NT2/D1 (cell line): Measurements from ENCODE around the gene ZBTB8B.

Experiments used
- SUZ12 ChIP-seq: IDR thresholded peaks from 2 replicates; pipeline ENCODE4 v1.6.1; 2011; ENCODE audit not compliant: insufficient read length, insufficient read depth; ENCODE audit errors: extremely low read depth
- YY1 ChIP-seq: IDR thresholded peaks from 2 replicates; pipeline ENCODE4 v1.6.1; 2011; ENCODE audit not compliant: insufficient read length, insufficient read depth
- ZNF274 ChIP-seq: IDR thresholded peaks from 2 replicates; pipeline ENCODE4 v1.6.1; 2011; ENCODE audit warnings: mild to moderate bottlenecking, low read depth, low read length

DNA sequence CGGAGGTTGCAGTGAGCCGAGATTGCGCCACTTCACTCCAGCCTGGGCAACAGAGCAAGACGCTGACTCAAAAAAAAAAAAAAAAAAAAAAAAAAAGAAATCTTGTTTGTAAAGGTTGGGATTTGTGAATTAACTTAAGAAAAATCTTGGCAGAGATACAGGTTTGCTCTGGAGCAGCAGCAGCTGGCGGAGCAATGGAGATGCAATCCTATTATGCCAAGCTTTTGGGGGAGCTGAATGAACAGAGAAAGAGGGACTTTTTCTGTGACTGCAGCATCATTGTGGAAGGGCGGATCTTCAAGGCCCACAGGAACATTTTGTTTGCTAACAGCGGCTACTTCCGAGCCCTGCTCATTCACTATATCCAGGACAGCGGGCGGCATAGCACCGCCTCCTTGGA is 5.6 kb downstream of the ZBTB8B start:
- TF ChIP-seq ZNF274 (no peak), SUZ12 (no peak), YY1 (no peak)
